Esophagus muscularis mucosa (tissue), 3 donors: ENCODE results near the gene MYH7.

Source experiments
- EP300 ChIP-seq: sonication (generic); formaldehyde crosslinking; IDR thresholded peaks from one replicate; pipeline ENCODE4 v1.6.1; 2017; ENCODE audit warnings: antibody characterized with exemption
- TF ChIP-seq, protein P1 (sequence below), 3 experiments: fragments of 200-600 bp in 2 of 3; fragments of 450-650 bp in 1 of 3; sonication (generic) in 2 of 3; IDR thresholded peaks; one replicate each; pipeline ENCODE4 v1.5.1; 2017 to 2019; ENCODE audit warnings: antibody characterized with exemption in 3 of 3, mild to moderate bottlenecking in 2 of 3, moderate library complexity in 1 of 3

DNA sequence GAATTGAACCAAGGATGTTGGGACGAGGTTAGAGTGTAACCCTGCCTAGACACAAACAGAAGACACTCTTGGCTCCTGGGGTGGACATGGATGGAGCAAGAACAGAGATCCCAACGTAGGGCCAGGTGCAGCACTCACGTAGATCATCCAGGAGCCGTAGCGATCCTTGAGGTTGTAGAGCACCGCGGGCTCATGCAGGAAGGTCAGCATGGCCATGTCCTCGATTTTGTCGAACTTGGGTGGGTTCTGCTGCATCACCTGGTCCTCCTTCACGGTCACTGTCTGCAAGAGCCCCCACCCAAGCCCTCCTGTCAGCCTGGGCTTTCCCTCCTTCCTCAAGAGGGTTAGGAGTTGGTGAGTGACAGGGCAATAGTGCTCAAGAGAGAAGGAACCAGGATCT is 2.5 kb downstream of the MYH7 start:
- TF ChIP-seq, protein P1, sequence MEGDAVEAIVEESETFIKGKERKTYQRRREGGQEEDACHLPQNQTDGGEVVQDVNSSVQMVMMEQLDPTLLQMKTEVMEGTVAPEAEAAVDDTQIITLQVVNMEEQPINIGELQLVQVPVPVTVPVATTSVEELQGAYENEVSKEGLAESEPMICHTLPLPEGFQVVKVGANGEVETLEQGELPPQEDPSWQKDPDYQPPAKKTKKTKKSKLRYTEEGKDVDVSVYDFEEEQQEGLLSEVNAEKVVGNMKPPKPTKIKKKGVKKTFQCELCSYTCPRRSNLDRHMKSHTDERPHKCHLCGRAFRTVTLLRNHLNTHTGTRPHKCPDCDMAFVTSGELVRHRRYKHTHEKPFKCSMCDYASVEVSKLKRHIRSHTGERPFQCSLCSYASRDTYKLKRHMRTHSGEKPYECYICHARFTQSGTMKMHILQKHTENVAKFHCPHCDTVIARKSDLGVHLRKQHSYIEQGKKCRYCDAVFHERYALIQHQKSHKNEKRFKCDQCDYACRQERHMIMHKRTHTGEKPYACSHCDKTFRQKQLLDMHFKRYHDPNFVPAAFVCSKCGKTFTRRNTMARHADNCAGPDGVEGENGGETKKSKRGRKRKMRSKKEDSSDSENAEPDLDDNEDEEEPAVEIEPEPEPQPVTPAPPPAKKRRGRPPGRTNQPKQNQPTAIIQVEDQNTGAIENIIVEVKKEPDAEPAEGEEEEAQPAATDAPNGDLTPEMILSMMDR (IDR thresholded peaks at IDR 0.05) = no peak
- no peak for TF ChIP-seq EP300
